Breast epithelium (tissue), 4 donors: Measurements from ENCODE around the gene PLCB4. TPM values are rescaled to one million over a fixed set of nuclear protein-coding genes. Genes with fewer than 3 reads are reported as not detected.

ENCODE experiments used
- DNase-seq, 2 donors: peaks; one replicate each; pipeline ENCODE4 v3.0.0-alpha.2; 2019; ENCODE audit warnings: low spot score in 2 of 2
- H3K27ac ChIP-seq, 2 donors: fragments of 200-600 bp; sonication (generic) in 1 of 2; one replicate each; pipeline ENCODE4 v1.5.1; 2016 to 2019; ENCODE audit warnings: mild to moderate bottlenecking in 1 of 2
- H3K27me3 ChIP-seq, 2 donors: fragments of 200-600 bp; sonication (generic) in 1 of 2; one replicate each; pipeline versions ENCODE4 v1.5.1 to v1.6.0; 2017 to 2019; ENCODE audit warnings: control low read depth in 1 of 2, mild to moderate bottlenecking in 1 of 2
- H3K36me3 ChIP-seq: fragments of 200-600 bp; one replicate; pipeline ENCODE4 v1.5.1; 2019
- H3K4me1 ChIP-seq, 2 donors: fragments of 200-600 bp; sonication (generic); one replicate each; pipeline ENCODE4 v1.5.1; 2016 to 2019; ENCODE audit warnings: control low read depth in 1 of 2
- H3K4me3 ChIP-seq, 3 donors: fragments of 200-600 bp; sonication (generic); 1 replicate in 2 of 3; 2 replicates in 1 of 3; pipeline ENCODE4 v1.5.1; 2016 to 2019; ENCODE audit warnings: mild to moderate bottlenecking in 3 of 3, moderate library complexity in 2 of 3
- H3K9me3 ChIP-seq, 2 donors: fragments of 200-600 bp; sonication (generic) in 1 of 2; one replicate each; pipeline ENCODE4 v1.5.1; 2016 to 2019; ENCODE audit warnings: control low read depth in 1 of 2
- CTCF ChIP-seq, 3 donors: fragments of 450-650 bp; IDR thresholded peaks; one replicate each; pipeline ENCODE4 v1.5.1; 2016 to 2017; ENCODE audit warnings: antibody characterized with exemption in 3 of 3, mild to moderate bottlenecking in 3 of 3, moderate library complexity in 3 of 3
- POLR2A ChIP-seq: fragments of 450-650 bp; IDR thresholded peaks from one replicate; pipeline ENCODE4 v1.6.1; 2016; ENCODE audit warnings: antibody characterized with exemption, mild to moderate bottlenecking, moderate library complexity
- POLR2AphosphoS5 ChIP-seq, 3 donors: sonication (generic); formaldehyde crosslinking; IDR thresholded peaks; one replicate each; pipeline ENCODE4 v1.6.1; 2017; ENCODE audit warnings: antibody characterized with exemption in 3 of 3
- intact Hi-C: fragments of 100-400 bp; cut with DNase I; formaldehyde crosslinking; loops from one replicate; pipeline ENCODE4 v1.15.1; 2023; ENCODE audit warnings: low total_unique reads
- total RNA-seq, 3 donors: library from RNA; depleted of rRNA; stranded (reverse); fragments of >200 nt; gene quantifications; one replicate each; pipeline ENCODE4 v1.1.0, GENCODE V29; 2016

Gene PLCB4
- total RNA-seq, 3 donors from 2014 or later = 9.4 to 17.7 (median 13.0) TPM

GRCh38 chr20:9076440-9076839, 7.6 kb downstream of the PLCB4 start:
- Histone ChIP-seq H3K9me3 (no peaks in the 10 kb centered on the region), H3K27me3 (no peaks in the 10 kb centered on the region), H3K4me1 (no peaks in the 10 kb centered on the region), H3K4me3 (no peak overlapping the region), H3K27ac (no peak overlapping the region), H3K36me3 (no peaks in the 10 kb centered on the region)
- TF ChIP-seq POLR2A (no peak), CTCF (IDR thresholded peaks at IDR 0.05) (no peak), POLR2AphosphoS5 (IDR thresholded peaks at IDR 0.05) (no peak)
- intact Hi-C loops = loop anchor here (10.0 kb wide), 1 partner anchor 282 kb away; no protein-coding TSS in a partner anchor
- no peak for DNase-seq

GRCh38 chr20:9078826-9079731, 10.2 kb downstream of the PLCB4 start:
- no peaks in the 10 kb centered on the region for H3K9me3 ChIP-seq
- TF ChIP-seq CTCF (IDR thresholded peaks at IDR 0.05) = no peak
- TF ChIP-seq POLR2A = no peak
- no peak for TF ChIP-seq POLR2AphosphoS5 (IDR thresholded peaks at IDR 0.05)
- no peak overlapping the region for H3K4me3 ChIP-seq
- intact Hi-C loops = loop anchor here (10.0 kb wide), 1 partner anchor 284 kb away; no protein-coding TSS in a partner anchor
- H3K27me3 ChIP-seq = no peaks in the 10 kb centered on the region
- no peaks in the 10 kb centered on the region for H3K4me1 ChIP-seq
- H3K36me3 ChIP-seq = no peaks in the 10 kb centered on the region
- no peak for DNase-seq
- no peak overlapping the region for H3K27ac ChIP-seq

GRCh38 chr20:9081423-9081966, 12.6 kb downstream of the PLCB4 start:
- no peaks in the 10 kb centered on the region for H3K27me3 ChIP-seq
- intact Hi-C loops = no loop called here
- no peaks in the 10 kb centered on the region for H3K36me3 ChIP-seq
- H3K27ac ChIP-seq = no peak overlapping the region
- TF ChIP-seq POLR2AphosphoS5 (IDR thresholded peaks at IDR 0.05) = no peak
- no peak for TF ChIP-seq CTCF (IDR thresholded peaks at IDR 0.05)
- no peak for TF ChIP-seq POLR2A
- no peak overlapping the region for H3K4me3 ChIP-seq
- no peaks in the 10 kb centered on the region for H3K9me3 ChIP-seq
- no peaks in the 10 kb centered on the region for H3K4me1 ChIP-seq
- DNase-seq = no peak

GRCh38 chr20:9082741-9083140, 13.9 kb downstream of the PLCB4 start:
- no peaks in the 10 kb centered on the region for H3K36me3 ChIP-seq
- no peaks in the 10 kb centered on the region for H3K27me3 ChIP-seq
- no peak for TF ChIP-seq POLR2A
- TF ChIP-seq POLR2AphosphoS5 (IDR thresholded peaks at IDR 0.05) = no peak
- no peak for TF ChIP-seq CTCF (IDR thresholded peaks at IDR 0.05)
- H3K9me3 ChIP-seq = no peaks in the 10 kb centered on the region
- DNase-seq = no peak
- H3K4me1 ChIP-seq = no peaks in the 10 kb centered on the region
- intact Hi-C loops = no loop called here
- no peak overlapping the region for H3K4me3 ChIP-seq
- H3K27ac ChIP-seq = no peak overlapping the region

GRCh38 chr20:9087531-9088217, 18.8 kb downstream of the PLCB4 start:
- TF ChIP-seq POLR2AphosphoS5 (IDR thresholded peaks at IDR 0.05) (no peak), CTCF (IDR thresholded peaks at IDR 0.05) (no peak)
- Histone ChIP-seq H3K4me3 (no peak overlapping the region), H3K9me3 (no peaks in the 10 kb centered on the region), H3K4me1 (no peaks in the 10 kb centered on the region), H3K27me3 (no peaks in the 10 kb centered on the region), H3K36me3 (no peaks in the 10 kb centered on the region), H3K27ac (no peak overlapping the region)
- DNase-seq = no peak
- intact Hi-C loops = no loop called here
